GM12878 (cell line): ENCODE data around the gene GCK. TPM values are rescaled to one million over a fixed set of nuclear protein-coding genes. Genes with fewer than 3 reads are reported as not detected.

ENCODE experiments used
- CBX5 ChIP-seq: sonication (generic); IDR thresholded peaks from 2 replicates; pipeline ENCODE4 v1.6.1; 2016; ENCODE audit warnings: low read depth, moderate library complexity, mild to moderate bottlenecking, inconsistent platforms
- CHD1 ChIP-seq: IDR thresholded peaks from 2 replicates; pipeline ENCODE4 v1.6.1; 2012; ENCODE audit warnings: low read depth, low read length, improper control_type of control experiment
- MTA2 ChIP-seq: fragments of 450-650 bp; IDR thresholded peaks from 2 replicates; pipeline ENCODE4 v1.6.1; 2016; ENCODE audit warnings: low read depth, mild to moderate bottlenecking, moderate library complexity
- POU2F2 ChIP-seq: IDR thresholded peaks from 3 replicates; pipeline ENCODE4 v1.6.1; 2011; ENCODE audit warnings: low read depth, mild to moderate bottlenecking, low read length, borderline replicate concordance
- RB1 ChIP-seq: fragments of 450-650 bp; formaldehyde crosslinking; IDR thresholded peaks from 2 replicates; pipeline ENCODE4 v1.6.1; 2017; ENCODE audit warnings: mild to moderate bottlenecking, borderline replicate concordance
- ZSCAN29 ChIP-seq: fragments of 450-650 bp; IDR thresholded peaks from 2 replicates; pipeline ENCODE4 v1.6.1; 2017; ENCODE audit warnings: mild to moderate bottlenecking, moderate library complexity
- polyA plus RNA-seq, 11 experiments: library from polyadenylated mRNA; depleted of rRNA in 4 of 11; unstranded in 6 of 11; stranded (reverse) in 5 of 11; fragments of >200 nt; fragmentation: Nextera tagmentation in 4 of 11; fragmentation: Illumina TruSeq in 1 of 11; extraction: Ambion mirVana in 4 of 11; extraction: Trizol in 1 of 11; gene quantifications; 1 replicate in 1 of 11; 2 replicates in 10 of 11; pipeline versions ENCODE4 v1.2.1 to v1.2.3, GENCODE V29; 2011 to 2016; ENCODE audit warnings: inconsistent platforms in 2 of 11, missing spikeins in 2 of 11, low read depth in 1 of 11
- total RNA-seq, 4 experiments: library from RNA; depleted of rRNA in 3 of 4; stranded (reverse); fragments of >200 nt in 3 of 4; fragmentation: Illumina TruSeq in 1 of 4; extraction: Trizol in 1 of 4; gene quantifications; 2 replicates each; pipeline versions ENCODE4 v1.2.1 to v1.2.3, GENCODE V29; 2013 to 2021
- TF ChIP-seq, protein P1 (sequence below): IDR thresholded peaks from 2 replicates; pipeline ENCODE4 v1.6.1; 2012; ENCODE audit warnings: improper control_type of control experiment, low read depth, low read length; ENCODE audit not compliant: insufficient replicate concordance
- TF ChIP-seq, protein P2 (sequence below): IDR thresholded peaks from 2 replicates; pipeline ENCODE4 v1.6.1; 2011; ENCODE audit warnings: low read depth, low read length, improper control_type of control experiment, borderline replicate concordance
- TF ChIP-seq, protein P3 (sequence below): IDR thresholded peaks from 2 replicates; pipeline ENCODE4 v1.6.1; 2012; ENCODE audit warnings: low read length, inconsistent platforms
- TF ChIP-seq, protein P4 (sequence below): fragments of 450-650 bp; formaldehyde crosslinking; IDR thresholded peaks from 2 replicates; pipeline ENCODE4 v1.4.0; 2020; ENCODE audit warnings: mild to moderate bottlenecking, moderate library complexity

Gene GCK
- total and polyA plus RNA-seq, 10 of the 15 experiments (the other 5 are each of a cell fraction or from before 2014, with no cell fraction given), result 0.06 to 0.16 TPM; not detected in 8

DNA sequence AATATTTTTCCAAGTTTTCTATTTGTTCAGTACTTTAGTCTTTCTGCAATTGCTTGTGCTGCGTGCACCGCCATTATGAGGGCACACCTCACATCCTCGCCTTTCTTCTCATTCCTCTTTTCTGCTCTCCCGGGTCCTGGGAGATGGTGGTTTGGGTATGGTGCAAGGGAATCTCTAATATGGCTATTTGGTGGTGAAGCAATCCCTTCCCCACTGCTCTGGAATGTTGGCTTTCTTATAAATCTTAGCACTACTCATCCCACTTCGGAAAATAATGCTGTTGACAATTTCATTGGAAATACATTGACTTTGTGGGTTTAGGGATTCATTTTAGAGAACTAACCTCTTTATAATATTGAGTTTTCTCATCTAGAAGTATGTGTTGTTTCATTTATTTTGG is 1.9 kb upstream of the GCK start (continued):
- TF ChIP-seq, protein P1, sequence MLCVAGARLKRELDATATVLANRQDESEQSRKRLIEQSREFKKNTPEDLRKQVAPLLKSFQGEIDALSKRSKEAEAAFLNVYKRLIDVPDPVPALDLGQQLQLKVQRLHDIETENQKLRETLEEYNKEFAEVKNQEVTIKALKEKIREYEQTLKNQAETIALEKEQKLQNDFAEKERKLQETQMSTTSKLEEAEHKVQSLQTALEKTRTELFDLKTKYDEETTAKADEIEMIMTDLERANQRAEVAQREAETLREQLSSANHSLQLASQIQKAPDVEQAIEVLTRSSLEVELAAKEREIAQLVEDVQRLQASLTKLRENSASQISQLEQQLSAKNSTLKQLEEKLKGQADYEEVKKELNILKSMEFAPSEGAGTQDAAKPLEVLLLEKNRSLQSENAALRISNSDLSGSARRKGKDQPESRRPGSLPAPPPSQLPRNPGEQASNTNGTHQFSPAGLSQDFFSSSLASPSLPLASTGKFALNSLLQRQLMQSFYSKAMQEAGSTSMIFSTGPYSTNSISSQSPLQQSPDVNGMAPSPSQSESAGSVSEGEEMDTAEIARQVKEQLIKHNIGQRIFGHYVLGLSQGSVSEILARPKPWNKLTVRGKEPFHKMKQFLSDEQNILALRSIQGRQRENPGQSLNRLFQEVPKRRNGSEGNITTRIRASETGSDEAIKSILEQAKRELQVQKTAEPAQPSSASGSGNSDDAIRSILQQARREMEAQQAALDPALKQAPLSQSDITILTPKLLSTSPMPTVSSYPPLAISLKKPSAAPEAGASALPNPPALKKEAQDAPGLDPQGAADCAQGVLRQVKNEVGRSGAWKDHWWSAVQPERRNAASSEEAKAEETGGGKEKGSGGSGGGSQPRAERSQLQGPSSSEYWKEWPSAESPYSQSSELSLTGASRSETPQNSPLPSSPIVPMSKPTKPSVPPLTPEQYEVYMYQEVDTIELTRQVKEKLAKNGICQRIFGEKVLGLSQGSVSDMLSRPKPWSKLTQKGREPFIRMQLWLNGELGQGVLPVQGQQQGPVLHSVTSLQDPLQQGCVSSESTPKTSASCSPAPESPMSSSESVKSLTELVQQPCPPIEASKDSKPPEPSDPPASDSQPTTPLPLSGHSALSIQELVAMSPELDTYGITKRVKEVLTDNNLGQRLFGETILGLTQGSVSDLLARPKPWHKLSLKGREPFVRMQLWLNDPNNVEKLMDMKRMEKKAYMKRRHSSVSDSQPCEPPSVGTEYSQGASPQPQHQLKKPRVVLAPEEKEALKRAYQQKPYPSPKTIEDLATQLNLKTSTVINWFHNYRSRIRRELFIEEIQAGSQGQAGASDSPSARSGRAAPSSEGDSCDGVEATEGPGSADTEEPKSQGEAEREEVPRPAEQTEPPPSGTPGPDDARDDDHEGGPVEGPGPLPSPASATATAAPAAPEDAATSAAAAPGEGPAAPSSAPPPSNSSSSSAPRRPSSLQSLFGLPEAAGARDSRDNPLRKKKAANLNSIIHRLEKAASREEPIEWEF, result no peak
- TF ChIP-seq, protein P2, sequence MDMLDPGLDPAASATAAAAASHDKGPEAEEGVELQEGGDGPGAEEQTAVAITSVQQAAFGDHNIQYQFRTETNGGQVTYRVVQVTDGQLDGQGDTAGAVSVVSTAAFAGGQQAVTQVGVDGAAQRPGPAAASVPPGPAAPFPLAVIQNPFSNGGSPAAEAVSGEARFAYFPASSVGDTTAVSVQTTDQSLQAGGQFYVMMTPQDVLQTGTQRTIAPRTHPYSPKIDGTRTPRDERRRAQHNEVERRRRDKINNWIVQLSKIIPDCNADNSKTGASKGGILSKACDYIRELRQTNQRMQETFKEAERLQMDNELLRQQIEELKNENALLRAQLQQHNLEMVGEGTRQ, result no peak
- TF ChIP-seq RB1 (no peak), CHD1 (no peak), POU2F2 (no peak), CBX5 (no peak), ZSCAN29 (no peak), MTA2 (no peak)
- TF ChIP-seq, protein P3, sequence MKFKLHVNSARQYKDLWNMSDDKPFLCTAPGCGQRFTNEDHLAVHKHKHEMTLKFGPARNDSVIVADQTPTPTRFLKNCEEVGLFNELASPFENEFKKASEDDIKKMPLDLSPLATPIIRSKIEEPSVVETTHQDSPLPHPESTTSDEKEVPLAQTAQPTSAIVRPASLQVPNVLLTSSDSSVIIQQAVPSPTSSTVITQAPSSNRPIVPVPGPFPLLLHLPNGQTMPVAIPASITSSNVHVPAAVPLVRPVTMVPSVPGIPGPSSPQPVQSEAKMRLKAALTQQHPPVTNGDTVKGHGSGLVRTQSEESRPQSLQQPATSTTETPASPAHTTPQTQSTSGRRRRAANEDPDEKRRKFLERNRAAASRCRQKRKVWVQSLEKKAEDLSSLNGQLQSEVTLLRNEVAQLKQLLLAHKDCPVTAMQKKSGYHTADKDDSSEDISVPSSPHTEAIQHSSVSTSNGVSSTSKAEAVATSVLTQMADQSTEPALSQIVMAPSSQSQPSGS, result no peak
- TF ChIP-seq, protein P4, sequence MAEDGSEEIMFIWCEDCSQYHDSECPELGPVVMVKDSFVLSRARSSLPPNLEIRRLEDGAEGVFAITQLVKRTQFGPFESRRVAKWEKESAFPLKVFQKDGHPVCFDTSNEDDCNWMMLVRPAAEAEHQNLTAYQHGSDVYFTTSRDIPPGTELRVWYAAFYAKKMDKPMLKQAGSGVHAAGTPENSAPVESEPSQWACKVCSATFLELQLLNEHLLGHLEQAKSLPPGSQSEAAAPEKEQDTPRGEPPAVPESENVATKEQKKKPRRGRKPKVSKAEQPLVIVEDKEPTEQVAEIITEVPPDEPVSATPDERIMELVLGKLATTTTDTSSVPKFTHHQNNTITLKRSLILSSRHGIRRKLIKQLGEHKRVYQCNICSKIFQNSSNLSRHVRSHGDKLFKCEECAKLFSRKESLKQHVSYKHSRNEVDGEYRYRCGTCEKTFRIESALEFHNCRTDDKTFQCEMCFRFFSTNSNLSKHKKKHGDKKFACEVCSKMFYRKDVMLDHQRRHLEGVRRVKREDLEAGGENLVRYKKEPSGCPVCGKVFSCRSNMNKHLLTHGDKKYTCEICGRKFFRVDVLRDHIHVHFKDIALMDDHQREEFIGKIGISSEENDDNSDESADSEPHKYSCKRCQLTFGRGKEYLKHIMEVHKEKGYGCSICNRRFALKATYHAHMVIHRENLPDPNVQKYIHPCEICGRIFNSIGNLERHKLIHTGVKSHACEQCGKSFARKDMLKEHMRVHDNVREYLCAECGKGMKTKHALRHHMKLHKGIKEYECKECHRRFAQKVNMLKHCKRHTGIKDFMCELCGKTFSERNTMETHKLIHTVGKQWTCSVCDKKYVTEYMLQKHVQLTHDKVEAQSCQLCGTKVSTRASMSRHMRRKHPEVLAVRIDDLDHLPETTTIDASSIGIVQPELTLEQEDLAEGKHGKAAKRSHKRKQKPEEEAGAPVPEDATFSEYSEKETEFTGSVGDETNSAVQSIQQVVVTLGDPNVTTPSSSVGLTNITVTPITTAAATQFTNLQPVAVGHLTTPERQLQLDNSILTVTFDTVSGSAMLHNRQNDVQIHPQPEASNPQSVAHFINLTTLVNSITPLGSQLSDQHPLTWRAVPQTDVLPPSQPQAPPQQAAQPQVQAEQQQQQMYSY (CRISPR knock-in tag), result no peak
- TF ChIP-seq, all 136 proteins: peak for 0
